Measurements from ENCODE around the gene ISG20.

Gene ISG20

GRCh38 chr15:88655800-88656488 is 17.1 kb downstream of the ISG20 start:
- DNase-seq, result no peak

DNA sequence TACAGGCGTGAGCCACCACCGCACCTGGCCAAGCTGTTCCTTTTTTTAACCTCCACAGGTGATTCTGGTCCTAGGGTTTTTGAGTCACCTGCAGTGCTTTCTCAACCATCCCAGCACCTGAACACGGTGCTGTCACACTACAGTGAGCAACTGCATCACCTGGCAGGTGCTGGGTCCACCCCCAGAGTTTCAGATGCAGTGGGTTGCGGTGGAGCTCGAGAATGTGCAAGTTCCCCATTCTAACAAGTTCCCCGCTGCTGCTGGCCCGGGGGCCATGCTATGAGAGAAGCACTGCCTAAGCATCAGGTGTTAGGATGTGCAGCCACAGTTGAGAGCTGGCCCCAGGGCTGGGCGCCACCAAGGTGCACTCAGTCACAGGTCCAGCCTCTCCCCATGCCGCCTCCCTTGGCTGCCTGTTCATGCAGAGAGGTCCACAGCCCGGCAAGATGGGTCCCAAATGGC is 18.0 kb downstream of the ISG20 start:
- DNase-seq, result no peak

DNA sequence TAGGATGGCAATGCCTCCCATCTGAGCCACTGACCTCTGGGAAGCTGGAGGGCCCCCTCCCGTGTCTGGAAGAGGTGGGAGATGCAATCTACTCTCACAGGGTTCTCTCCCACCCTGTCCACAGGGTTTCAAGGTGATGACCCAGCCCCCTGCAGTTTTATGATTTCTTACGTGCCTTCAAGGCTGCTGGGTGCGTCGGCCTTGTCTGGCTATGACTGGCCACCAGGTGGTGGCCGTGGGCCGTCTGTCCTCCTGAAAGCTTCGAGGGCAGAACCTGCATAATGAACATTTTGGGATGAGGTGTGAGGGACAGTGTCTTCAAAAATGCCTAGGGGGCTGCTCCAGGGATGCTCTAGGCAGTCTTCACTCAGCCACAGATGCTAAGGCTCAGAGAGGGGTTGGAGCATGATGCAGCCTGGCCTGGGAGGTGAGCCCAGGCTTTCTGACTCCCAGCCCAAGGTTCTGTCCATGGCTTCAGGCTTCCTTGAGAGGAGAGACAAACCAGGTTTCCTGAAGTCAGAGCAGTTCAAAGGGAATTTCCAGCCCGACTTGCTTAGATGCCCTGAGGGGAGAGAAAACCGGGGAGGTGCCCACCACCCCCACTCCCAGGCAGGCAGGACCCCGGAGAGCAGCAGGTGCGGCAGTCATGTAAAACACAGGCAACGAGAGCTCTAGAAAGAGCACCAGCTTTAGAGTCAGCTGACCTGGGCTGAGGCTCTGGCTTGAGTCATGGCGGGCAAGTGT is 18.7 kb downstream of the ISG20 start:
- DNase-seq, result no peak

GRCh38 chr15:88658070-88658965 is 19.5 kb downstream of the ISG20 start:
- no peak for DNase-seq

DNA sequence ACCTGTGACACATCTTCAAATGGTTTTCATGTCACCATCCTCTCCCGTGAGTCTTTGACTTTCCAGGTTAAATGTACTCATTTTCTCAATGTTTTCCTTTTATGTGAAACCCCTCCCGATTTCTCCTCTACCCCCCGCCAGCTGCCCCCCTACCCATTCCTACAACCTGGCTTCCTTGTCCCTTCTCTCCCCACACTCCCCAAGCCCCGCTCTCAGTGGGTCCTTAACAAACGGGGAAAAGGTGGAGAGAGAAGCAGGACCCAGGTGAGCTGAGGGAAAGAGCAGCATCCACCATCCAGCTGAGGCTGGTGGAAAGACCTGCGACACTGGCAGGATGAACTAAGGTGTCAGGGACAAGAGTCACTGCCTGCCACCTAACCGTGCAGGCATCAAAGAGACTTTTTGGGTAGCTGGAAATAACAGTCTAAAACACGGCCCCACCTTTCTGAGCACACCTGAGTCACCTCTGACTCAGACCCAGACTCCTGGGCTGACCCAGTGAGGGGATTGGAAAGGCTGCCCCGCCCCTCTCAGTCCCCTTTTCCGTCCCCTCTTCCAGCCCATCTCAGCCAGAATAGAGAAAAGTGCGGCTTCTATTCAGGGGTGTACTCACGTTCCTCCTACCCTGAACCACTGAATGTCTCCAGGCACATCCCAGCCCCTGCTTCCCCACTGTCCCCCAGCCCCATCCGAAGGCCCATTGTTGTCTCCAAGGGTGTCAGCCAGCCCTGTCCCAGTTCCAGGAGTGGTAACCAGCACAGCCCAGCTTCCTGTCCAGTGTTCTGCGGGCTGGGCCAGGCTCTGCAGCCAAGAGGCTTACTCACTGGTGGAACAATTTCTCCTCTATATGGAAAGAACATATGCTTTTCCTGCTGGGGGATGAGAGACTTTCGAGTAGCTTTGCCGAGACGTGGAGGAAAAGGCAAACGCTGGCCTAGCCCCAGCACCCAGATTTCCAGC is 20.4 kb downstream of the ISG20 start:
- no peak for DNase-seq

GRCh38 chr15:88661041-88661700 is 22.4 kb downstream of the ISG20 start:
- no peak for DNase-seq

- no peak for DNase-seq
Observed at GRCh38 chr15:88661761-88662556, 23.1 kb downstream of the ISG20 start.

DNA sequence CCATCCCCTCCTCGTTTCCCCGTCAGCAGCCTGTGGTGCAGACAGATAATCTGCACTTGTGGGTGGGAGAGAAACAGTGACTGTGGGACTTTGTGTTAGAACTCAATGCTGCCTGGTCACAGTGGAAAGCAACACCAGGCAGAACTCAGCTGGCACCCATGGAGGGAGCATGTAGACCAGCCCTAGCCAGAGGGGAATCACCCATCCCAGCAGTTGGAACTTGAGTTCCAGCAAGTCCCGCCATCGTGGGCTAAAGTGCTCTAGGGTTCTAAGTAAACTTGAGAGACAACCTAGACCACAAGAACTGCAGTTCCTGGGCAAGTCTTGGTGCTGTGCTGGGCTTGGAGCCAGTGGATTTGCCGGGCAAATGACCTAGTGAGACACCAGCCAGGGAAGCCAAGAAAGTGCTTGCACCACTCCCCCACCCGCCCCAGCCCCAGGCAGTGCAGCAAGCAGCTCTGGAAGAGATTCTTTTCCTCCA is 24.4 kb downstream of the ISG20 start:
- no peak for DNase-seq

GRCh38 chr15:88664151-88664778 is 25.4 kb downstream of the ISG20 start:
- DNase-seq, result peak; percentile 39

DNA sequence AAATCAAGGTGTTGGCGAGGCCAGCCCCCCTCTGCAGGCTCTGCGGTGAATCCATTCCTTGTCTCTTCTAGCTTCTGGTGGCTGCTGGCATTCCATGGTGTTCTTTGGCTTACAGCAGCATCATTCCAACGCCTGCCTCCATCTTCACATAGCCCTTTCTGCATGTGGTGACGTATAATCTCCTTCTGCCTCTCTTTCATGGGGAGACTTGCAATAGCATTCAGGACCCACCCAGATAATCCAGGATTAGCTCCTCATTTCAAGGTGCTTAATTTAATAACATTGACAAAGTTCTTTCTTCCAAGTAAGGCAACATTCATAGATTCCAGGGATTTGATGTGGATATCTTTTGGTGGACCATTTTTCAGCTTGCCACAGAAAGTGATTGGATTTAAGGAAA is 35.8 kb downstream of the ISG20 start:
- no peak for DNase-seq

DNA sequence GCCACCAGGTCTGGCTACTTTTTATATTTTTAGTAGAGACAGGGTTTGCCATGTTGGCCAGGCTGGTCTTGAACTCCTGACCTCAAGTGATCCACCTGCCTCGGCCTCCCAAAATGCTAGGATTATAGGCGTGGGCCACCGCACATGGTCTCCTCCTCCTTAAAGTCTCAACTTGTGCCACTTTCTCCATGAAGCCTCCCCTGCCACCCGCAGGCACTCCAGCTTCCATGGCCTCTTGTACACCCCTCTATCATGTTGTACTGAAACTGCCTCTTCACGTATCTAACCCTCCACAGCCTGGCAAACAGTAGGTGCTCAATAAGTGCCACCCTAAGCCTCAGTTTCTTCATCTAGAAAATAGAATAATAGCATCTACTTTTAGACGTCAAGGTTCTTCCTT is 39.9 kb downstream of the ISG20 start:
- DNase-seq, result no peak

- DNase-seq, result no peak
Observed at GRCh38 chr15:88680241-88681001, 41.6 kb downstream of the ISG20 start.

- no peak for DNase-seq
Observed at GRCh38 chr15:88681610-88682221, 42.9 kb downstream of the ISG20 start.

DNA sequence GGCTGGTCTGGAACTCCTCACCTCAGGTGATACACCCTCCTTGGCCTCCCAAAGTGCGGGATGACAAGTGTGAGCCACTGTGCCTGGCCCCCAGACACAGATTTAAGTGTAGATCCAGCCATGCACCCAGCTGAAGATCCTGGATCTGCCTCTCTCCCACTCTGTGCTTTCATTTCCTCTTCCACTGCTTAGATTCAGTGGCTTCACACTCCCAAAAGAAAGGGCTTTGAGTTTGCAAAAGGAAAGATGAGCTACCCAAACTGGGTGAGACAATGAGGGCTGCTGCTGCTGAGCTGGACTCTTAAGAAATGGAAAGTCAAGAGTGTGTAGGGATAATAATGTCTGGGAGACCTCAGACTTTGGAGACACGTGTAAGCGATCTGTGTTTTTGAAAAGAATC is 45.5 kb downstream of the ISG20 start:
- no peak for DNase-seq

GRCh38 chr15:88686166-88686565 is 47.4 kb downstream of the ISG20 start:
- DNase-seq, result no peak

- no peak for DNase-seq
Observed at GRCh38 chr15:88688394-88688933, 49.6 kb downstream of the ISG20 start.

DNA sequence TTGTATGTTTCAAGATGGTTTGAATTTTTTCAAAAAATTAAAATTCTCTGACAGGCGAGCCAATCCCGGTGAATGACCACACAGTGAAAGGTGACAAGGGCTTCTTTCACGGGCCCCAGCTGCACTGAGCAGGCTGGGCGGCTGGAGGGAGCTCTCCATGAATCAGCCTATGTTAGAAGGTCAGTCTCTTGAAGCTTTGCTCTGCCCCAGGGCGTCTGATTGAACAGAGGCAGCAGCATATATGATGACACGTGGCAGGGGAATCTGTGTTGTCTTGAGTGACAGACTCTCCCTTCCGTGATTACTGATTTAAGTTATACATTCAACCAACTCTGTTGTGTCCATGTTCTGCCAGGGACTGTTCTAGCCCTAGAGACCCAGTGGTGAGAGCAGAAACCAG is 51.5 kb downstream of the ISG20 start:
- no peak for DNase-seq

GRCh38 chr15:88693191-88693590 is 54.4 kb downstream of the ISG20 start:
- no peak for DNase-seq

DNA sequence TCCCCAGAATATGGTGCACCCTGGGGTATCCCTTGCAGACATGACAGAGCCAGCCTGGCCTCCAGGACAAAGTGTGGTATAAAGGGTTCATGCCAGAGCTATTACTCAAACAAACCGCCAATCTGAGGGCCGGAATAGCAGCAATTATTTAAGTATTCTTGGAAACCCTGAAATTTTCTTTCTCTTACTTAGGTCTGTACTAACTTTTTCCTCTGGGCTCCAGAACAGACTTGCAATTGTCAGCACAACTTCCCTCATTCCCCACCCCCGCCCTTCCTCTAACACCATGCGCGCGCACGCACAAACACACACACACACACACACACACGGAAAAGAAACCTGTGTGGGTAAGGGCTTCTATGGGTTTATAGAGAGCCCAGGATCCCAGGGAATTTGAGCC is 56.3 kb downstream of the ISG20 start:
- DNase-seq, result no peak

All from activated CD4-positive, alpha-beta T cell treated with anti-CD3 and anti-CD28 coated beads, Interleukin-2, Interleukin-6, amounts not matched to agents 100 ng/mL and 50 ng/mL, durations not matched to agents 16 hours and 8 hours (primary cell).